Right lung (tissue), 5 donors: ENCODE data around the gene BAAT. TPM values are rescaled to one million over a fixed set of nuclear protein-coding genes. Genes with fewer than 3 reads are reported as not detected.
"Not testable (repeated sequence)": the region's sequence is repeated elsewhere in the genome, so short reads cannot be mapped to it uniquely, and the experiment has no call there.

Source experiments
- DNase-seq, 2 donors: peaks; one replicate each; pipeline ENCODE4 v3.0.0-alpha.2; 2013
- polyA plus RNA-seq, 5 donors: library from polyadenylated mRNA; unstranded; fragments of 120-200 nt; gene quantifications; one replicate each; pipeline versions ENCODE4 v1.2.1 to v1.2.3, GENCODE V29; 2013; ENCODE audit warnings: inconsistent platforms in 1 of 5, low replicate concordance in 1 of 5; ENCODE audit not compliant: insufficient read length in 5 of 5, insufficient read depth in 1 of 5

Gene BAAT
- polyA plus RNA-seq, 5 donors, result 0.39 to 1.2 (median 0.74) TPM

DNA sequence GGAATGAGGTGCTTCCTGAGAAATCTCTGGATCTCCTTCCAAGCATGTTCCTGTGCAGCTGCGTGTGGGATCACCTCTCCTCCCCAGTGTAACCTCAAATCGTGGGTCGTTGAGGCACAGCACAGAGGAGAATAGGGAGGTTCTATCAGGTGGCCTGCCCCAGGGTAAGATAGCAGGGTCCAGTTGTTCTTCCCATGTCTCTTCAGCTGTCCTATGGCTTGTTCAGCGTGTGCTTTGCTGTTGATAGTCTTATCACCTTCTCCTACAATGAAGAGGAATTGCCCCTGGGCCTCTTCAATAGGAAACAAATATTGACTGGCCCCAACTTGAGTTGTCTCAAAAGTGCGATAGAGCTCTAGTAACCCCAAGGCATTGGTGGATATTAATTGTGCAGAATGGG lies 22.4 kb downstream of the BAAT start:
- DNase-seq, result no peak

DNA sequence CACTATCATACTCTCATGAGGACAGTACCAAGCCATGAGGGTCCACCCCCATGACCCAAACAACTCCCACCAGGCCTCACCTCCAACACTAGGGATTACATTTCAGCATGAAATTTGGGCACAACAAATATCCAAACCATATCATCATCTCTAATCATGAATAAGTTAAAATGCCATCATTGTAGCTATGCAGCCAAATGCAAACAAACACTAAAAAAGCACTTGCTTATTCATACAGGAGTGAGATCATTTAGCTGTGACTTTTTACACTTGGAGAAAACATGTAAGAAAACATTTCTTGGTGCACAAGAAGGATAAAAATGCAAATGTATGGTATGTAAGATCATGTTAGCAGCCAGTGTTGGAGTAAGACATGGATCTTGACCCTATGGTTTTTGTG lies 24.2 kb downstream of the BAAT start:
- DNase-seq, result no peak

DNA sequence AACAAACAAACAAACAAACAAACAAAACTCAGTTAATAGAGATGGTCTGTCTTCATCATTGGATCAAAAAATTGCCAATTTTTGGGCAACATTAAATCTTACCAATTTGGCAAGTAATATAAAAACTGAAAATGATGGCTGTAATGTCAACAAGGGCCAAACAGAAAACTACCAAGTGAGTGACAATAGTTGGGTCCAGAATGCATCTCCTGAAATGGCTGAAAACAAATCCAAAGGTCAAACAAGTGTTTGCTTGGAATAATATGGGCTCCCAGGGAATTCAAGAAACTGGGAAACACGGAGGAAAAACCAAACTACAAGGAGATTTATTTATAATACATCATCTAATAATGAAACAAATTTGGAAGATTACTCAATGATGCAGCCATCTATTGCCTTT lies 25.1 kb downstream of the BAAT start:
- no peak for DNase-seq

DNA sequence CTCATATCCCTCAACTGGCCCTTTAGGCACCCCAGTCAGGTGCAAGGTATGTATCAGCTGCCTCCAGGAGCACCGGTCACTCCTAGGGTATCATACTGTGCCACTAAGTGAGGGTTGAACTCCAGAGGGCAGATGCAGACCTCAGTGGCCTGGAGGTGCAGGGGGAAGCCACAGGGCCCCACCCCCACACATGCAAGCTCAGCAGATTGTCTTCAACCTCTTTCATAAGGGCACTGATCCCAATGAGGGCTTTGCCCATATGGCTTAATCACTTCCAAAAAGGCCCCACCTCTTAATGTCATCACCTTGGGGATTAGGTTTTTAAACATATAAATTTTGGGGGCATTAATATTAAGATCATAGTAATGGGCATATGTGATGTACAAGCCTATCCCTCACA lies 28.2 kb downstream of the BAAT start:
- no peak for DNase-seq

DNA sequence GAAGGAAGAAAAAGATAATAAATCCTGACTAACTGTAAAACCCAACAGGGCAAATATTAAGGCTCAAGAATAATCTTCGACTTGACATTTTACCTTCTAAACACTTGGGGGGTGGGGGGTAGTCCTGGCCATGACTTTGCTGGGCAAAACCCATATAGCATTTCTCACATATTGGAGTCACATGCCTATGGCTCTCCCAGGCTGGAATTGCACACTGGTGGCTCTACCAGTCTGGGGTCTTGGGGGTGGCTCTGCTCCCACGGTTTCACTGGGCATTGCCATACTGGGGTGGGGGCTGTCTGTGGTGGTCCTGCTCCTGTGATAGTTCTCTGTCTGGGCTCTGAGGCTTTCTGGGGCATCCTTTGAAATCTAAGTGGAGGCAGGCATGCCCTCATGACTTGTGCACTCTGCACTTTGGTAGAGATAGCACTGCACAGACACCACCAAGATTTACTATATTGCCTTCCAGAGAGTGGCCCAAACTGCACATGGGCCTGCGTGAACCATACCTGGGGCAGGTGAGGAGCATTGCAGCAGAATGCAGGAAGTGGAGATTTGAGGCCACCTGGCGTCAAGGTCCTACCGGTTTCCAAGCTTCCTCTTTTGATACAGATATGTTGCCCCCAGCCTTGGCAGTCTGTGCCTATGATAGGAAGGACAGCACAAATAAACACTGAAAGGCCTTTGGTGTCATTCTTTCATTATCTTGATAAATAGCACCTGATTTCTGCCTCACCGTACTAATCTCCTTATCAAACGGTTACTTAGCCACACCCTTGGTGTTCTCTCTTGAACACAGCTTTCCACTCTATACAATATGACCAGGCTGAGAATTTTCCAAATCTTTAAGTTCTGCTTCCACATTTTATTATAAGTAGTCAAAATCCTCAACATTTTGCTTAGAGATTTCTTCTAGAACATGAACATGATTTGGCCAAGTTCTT lies 29.8 kb downstream of the BAAT start:
- DNase-seq, result no peak

DNA sequence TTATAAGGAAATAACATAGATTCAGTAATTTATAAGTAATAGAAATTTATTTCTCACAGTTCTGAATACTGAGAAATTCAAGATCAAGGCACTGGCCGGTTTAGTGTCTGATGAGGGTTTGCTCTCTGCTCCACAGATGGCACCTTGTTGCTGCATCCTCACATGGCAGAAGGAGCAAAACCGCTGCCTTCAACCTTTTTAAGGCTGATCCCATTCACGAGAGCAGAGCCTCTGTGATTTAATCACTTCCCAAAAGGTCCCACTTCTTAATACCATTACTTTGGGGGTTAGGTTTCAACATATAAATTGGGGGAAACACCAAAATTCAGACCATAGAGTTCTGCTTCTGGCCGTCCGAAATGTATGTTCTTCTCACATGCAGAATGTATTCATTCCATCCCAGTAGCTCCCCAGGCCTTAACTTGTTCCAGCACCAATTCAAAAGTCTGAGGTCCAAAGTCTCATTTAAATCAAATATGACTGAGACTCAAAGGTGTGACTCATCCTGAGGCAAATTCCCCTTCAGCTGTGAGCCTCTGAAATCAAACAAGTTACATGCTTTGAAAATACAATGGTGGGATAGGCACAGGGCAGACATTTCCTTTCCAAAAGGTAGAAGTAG lies 30.6 kb downstream of the BAAT start:
- no peak for DNase-seq

DNA sequence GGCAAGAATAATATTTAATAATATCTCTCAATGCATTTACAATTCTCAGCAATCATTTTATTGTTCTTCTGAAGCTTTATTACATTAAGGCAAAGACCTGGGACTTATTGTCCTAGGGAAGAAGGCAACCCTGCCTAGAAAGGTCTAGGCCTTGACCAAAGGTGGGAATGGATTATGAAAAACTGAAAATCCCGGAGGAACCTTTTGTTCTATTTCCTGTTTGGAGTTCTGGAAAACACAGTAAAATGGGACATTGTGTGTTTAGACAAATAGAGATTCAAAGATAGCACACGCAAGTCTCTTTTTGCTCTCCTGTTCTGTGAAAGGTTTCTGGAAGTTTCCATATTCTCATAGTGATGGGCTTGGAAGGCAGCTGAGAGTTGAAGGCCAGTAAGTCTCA lies 31.1 kb downstream of the BAAT start:
- DNase-seq, result no peak

DNA sequence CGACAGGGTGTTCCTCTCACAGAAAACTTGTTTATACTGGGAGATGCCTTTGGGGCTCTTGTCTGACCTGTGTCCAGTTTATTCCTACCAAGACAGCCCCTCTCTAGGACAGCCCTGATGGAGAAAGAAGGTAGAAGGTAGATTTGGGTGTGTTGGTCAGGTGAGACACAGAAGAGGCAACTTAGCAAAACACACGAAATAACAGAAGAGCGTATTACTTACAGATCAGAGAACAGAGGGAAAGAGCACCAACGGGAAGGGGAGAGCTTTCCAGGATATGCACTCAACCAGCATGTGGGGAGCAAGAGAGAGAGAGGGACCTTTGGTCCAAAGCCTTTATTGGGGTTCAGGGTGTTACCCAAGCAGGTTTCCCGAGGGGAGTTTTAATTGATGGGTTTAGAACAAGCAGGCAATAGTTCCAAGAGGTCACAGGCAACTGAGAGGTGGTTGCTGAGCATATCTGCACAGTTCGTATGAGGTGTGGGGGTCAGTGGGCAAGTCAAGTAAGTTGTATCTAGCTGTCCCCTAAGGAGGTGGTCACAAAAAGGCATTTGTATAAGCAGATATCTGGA lies 31.8 kb downstream of the BAAT start:
- DNase-seq, result no peak

DNA sequence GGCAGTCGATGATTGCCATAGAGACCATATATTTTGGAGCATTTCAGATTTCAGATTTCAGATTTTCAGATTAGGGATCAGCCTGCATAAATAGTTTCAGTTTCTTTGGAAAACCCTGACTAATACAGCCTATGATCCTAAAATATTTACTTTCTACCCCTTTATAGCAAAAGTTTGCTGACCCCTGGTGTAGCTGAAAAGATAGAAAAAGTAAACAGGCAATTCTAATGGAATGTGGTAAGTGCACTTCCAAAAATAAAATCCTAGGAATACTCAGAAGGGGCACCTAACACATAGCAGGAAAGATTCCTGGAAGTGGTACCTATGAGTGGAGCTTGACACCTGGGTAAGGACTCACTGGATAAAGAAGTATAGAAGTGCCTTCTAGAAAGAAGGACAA lies 34.5 kb downstream of the BAAT start:
- no peak for DNase-seq

DNA sequence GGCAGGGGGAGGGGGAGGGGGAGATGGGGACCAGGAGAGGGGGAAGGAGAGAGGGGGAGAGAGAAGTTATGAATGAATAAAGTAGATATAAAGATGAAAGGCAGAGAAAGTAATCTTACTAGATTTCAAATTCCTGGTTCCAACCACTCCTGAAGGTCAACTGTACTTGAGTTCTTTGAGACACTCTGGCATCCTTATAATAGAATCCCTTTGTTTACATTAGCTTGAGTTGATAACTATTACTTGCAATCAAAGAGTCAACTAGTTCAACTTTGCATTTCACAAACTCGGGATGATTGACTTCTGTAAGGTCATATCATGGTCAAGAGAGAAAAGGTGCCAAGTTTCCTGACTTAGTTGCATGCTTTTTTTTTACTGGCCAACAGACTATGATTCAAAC lies 42.2 kb downstream of the BAAT start:
- DNase-seq, result peak in 1 of 2 donors; percentile 12

DNA sequence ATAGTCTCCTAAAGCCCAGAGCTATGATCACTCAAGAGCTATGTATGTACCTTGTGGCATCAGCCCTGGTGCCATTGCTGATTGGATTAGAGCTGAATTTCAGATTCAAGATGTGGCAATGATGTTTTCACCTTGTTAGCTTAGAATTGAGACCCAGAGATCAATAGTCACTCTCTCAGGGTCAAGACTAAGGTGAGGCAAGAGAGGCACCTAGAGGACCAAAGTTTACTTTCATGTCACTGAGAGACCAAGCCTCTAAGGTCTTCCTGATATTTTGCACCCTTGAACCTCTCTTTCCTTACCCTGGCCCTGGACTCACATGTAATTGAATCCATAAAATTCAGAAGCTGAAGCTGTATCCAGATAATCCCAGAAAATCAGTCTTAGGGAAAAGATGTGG lies 42.8 kb downstream of the BAAT start:
- DNase-seq, result no peak

DNA sequence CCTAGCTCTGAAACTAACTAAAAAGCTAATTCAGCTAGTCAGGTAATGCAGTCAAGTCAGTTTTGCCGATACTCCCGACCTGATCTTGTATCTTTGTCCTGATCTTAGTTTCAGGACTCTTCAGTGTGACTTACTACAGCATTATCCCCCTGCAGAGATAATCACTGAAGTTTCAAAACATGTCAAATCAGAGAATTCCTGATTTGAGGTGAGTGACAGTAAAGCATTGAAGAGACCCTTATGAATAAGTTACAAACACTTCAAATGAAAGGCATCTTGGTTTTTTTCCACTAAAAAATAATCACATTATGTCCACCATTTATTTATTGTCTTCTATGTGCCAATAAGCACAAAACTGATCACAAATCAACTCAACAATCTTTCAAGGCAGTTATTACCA lies 47.6 kb downstream of the BAAT start:
- no peak for DNase-seq

DNA sequence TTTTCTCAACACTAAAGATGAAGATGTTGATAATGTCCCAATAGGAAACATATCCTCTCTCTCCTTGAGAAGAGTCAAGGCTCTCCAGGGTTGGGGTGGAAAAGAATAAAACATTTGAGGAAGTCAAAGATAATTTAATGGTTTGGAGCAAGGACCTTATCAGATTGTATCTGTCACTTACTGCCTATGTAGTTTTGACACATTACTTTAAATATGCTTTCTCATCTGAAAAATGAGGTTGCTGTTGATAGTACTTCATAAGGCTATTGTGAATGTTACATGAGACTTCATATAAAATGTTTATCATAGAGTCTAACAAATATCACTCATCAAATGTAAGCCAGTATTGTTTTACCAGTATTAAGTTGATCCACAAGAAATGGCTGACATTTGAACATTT lies 48.7 kb downstream of the BAAT start:
- no peak for DNase-seq

DNA sequence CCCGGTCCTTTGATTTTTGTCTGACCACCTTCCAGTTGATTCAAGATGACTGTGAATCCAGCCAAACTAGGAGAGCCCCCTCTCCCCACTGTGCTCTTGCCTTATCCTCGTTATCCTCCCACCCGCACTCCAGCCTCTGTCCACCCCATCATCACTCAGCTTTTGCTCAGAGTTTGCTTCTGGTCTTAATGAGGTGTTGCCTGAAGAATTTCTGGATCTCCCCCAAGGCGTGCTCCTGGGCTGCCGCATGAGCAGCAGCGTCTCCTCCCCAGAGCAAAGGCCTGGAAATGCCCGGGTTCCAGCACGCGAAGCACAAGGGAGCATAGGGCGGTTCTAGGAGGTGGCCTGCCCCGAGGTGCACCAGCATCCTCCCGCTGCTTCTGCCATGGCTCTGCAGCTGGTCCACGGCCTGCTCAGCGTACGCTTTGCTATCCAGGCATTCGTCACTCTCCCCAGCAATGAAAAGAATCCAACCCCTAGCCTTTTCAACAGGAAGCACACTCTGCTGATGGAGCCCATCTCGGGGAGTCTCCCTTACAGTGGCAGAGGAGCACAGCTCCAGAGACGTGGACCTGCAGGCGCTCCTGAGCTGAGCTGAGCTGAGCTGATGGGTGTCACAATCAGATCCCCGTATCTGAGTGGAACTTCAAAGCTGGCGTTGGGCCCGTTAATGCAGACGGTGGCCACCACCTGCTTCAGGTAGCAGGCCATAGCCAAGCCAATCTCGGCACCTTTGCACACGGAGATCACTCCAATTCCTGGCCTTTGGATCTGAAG lies 50.7 kb downstream of the BAAT start:
- no peak for DNase-seq

DNA sequence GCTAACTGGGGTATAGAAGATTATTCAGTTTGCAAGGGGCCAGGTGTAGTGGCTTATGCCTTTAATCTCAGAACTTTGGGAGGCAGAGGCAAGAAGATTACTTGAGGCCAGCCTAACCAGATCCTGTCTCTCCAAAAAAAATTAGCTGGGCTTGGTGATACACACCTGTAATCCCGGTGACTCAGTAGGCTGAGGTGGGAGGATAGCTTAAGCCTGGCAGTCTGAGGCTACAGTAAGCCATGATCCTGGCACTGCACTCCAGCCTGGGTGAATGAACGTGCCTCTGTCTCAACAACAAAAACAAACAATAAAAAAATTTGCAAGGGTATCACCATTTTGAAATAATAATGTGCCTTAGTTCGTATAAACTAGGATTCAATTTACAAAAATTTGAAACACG lies 51.3 kb downstream of the BAAT start:
- DNase-seq, result no peak

DNA sequence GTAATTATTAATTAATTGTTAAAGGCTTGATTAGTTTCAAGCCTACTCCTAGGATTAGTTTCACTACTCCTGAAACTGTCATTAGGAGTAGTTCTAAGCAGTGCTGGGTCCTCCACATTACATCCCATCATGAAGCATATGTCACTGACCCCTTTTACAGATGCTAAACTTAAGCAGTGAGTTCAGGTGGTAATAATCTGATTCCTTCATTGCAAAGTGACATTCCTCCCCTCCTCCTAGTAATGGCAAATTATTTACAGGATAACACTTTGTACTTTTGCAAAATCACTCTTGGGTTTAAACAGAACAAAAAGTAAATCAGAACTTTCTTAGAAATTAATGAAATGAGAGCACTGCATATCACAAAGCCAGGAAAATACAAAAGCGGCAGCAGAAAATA lies 52.4 kb downstream of the BAAT start:
- DNase-seq, result no peak

DNA sequence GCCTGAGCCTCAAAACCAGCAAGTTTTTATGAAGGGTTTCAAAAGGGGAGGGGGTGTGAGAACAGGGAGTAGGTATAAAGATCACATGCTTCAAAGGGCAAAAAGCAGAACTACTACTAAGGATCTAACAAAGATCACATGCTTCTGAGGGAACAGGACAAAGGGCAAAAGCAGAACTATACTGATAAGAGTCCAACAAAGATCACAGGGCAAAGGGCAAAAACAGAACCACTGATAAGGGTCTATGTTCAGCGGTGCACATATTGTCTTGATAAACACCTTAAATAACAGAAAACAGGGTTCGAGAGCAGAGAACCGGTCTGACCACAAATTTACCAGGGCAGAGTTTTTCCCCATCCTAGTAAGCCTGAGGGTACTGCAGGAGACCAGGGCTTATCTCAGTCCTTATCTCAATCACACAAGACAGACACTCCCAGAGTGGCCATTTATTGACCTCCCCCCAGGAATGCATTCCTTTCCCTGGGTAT lies 57.3 kb downstream of the BAAT start:
- DNase-seq, result not testable (repeated sequence)

DNA sequence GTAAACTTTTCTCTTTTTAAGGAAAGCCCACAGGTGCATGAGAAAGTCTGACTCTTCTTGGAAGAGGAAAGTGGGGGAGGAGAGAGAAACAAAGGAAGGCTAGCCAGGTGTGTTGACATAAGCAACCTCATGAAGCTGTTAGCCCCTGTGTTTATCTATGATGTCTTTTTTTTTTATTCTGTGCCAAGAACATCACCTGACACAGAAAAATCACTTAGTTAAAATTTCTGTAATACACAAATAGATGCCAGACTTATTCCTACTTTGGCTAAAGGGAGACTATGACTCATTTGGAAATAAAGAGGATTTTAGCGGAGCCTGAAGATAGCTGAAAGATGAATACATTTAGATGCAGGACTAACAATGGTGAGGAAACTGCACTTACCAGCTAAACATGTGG lies 58.3 kb downstream of the BAAT start:
- DNase-seq, result no peak

DNA sequence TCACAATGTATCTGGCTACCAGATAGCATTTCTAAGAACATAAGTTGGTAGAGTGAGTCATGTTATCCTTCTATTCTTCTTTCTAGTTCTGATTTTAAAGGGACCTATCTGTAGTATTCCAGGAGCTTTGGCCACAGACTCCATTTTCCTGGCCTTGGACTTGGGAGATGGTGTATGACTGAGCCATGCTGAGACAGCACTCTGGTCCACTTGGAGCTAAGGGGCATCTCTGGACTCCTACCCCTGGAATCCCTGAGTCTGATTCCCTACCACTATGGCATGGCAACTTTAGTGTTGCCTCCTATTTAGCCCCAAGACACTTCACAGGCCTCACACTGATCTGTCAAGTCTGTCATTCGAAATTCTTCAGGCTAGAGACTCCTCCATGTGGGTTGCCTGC lies 58.8 kb downstream of the BAAT start:
- DNase-seq, result no peak

DNA sequence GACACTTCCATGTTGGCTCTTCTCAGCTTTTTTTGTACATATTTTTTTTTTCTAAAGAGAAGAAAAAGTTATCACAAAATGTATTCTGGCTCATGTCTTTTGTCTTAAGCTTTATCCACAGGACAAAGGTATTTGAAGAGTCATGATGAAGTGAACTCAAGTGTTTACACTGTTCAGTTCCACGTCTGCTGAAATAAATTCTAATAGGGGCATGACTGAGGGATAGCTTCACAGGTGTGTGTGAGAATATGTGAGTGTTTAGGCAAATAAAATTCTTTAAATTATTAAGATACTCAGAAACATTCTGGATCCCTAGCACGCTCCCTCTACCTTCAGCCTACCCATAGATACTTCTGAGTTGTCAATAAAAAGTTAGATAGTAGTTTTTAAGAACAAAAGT lies 59.8 kb downstream of the BAAT start:
- no peak for DNase-seq

DNA sequence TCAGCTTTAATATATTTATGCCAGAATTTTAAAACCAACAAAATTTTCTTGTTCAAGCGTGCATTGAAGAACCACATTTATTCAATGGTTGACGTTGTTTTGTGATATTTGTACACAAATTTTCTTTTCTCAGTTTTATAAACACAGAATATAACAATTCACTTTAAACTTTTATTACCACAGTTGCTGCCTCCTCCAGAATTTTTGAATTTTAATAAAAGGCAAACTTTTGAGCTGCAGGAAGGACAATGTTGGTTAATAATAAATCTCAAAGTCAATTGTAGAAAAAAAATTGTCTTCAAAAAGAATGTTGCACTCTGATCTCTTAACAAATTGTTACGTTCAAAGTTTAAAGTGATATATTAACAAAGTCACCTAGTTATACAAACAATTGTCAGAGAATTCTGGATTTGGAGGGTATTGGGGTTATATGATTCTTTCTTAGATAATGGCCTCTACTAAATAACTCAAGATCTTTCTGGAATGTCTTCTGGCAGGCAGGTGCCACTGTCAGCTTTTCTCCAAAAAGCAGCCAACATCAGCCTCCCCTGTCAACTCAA lies 60.5 kb downstream of the BAAT start:
- no peak for DNase-seq

DNA sequence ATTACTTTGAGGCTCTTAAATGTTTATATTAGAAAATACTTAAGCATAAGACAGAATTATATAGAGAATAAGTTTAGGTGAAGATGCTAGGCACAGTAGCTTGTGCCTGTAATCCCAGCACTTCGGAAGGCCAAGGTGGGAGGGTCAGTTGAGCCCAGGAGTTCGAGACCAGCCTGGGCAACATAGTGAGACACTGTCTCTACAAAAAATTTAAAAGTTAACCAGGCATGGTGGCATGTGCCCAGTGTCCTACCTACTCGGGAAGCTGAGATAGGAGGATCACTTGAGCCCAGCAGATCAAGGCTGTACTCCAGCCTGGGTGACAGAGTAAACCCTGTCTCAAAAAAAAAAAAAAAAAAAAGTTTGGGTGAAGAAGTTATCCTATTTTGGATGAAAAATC lies 61.7 kb downstream of the BAAT start:
- DNase-seq, result no peak
